GM19328 (cell line): ENCODE data around the gene ERC2.

ENCODE experiments used
- ATAC-seq: cut with Tn5 transposase; IDR thresholded peaks from one replicate; pipeline ENCODE4 v1.9.1; 2021; ENCODE audit warnings: mild to moderate bottlenecking, moderate library complexity; ENCODE audit not compliant: unreplicated experiment

The ERC2 gene

GRCh38 chr3:55490276-55490913, 977.9 kb downstream of the ERC2 start:
- no peak for ATAC-seq

GRCh38 chr3:55489798-55490132, 978.5 kb downstream of the ERC2 start:
- no peak for ATAC-seq

- ATAC-seq, result no peak
Measured at GRCh38 chr3:55488398-55489055, 979.7 kb downstream of the ERC2 start.

GRCh38 chr3:55487381-55488241, 980.7 kb downstream of the ERC2 start:
- no peak for ATAC-seq

- ATAC-seq, result no peak
Measured at GRCh38 chr3:55486857-55487380, 981.3 kb downstream of the ERC2 start, which contains the start of gene WNT5A. TSS of gene WNT5A (minus strand) at chr3:55487306. CDS start at chr3:55486985, 321 bp downstream.

- no peak for ATAC-seq
Measured at GRCh38 chr3:55486101-55486856, 982.0 kb downstream of the ERC2 start.

- peak; percentile 59 for ATAC-seq
Measured at GRCh38 chr3:55484801-55485791, 983.2 kb downstream of the ERC2 start.

- ATAC-seq, result no peak
Measured at GRCh38 chr3:55484191-55484689, 984.0 kb downstream of the ERC2 start.

- no peak for ATAC-seq
Measured at GRCh38 chr3:55483196-55484095, 984.8 kb downstream of the ERC2 start.

- ATAC-seq, result no peak
Measured at GRCh38 chr3:55482496-55483195, 985.6 kb downstream of the ERC2 start.

- ATAC-seq, result no peak
Measured at GRCh38 chr3:55481744-55482495, 986.3 kb downstream of the ERC2 start.

- ATAC-seq, result no peak
Measured at GRCh38 chr3:55480911-55481743, 987.1 kb downstream of the ERC2 start.

- no peak for ATAC-seq
Measured at GRCh38 chr3:55477306-55478303, 990.7 kb downstream of the ERC2 start.

- ATAC-seq, result no peak
Measured at GRCh38 chr3:55476515-55476914, 991.8 kb downstream of the ERC2 start.

GRCh38 chr3:55474213-55474632, 994.0 kb downstream of the ERC2 start:
- no peak for ATAC-seq
